DMS53 treated with DMSO at 0.1 percent for 48 hours (cell line): ENCODE data around the gene GPR141.
A peak's percentile ranks its signal among the peaks of the same experiment; 100 is the strongest.

Experiments used
- DNase-seq: peaks from one replicate; lab custom pipeline; 2025; ENCODE audit not compliant: unreplicated experiment; lab: John Stamatoyannopoulos, UW

The GPR141 gene

GRCh38 chr7:37732253-37732652, 48.7 kb downstream of the GPR141 start:
- DNase-seq = peak; percentile 59

DNA sequence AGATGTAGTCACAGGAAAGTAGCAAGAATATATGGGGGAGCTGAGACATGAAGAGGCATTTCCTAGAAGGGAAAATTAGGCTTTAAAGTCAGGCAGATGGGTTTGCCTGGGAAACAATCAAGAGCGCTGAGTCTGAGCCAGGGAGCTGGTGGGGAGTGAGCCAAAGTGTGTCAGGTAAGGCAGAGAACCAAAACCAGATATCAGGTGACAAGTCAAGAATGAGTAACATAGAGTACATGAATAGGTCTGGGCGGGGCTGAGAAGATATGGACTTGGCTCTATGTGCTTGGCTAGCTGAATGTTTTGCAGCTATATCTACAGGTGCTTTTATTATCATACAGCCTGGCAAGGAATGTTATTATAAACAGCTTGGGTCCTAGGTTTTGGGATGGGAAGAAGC, 49.3 kb downstream of the GPR141 start:
- DNase-seq = no peak

DNA sequence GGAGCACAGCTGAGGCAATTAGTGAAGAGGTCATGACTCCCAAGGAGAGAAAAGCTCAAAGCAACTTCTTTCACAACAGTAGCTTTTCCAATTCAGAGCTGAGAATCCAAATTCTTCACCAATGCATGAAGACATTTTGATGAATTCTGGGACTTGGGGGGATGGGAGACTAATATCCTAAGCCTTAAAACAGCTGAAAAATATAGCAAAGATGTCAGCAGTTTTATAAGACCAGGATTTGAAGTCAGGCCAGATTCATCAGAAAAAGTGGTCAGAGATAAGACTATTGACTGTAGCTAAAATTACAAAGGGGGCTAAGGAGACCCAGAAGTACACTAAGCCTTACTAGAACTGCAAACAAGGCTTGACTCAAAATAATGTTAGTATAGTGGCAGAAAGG, 51.6 kb downstream of the GPR141 start:
- DNase-seq = no peak

GRCh38 chr7:37738321-37738720, 54.8 kb downstream of the GPR141 start:
- DNase-seq = no peak

GRCh38 chr7:37740398-37740797, 56.8 kb downstream of the GPR141 start:
- no peak for DNase-seq

DNA sequence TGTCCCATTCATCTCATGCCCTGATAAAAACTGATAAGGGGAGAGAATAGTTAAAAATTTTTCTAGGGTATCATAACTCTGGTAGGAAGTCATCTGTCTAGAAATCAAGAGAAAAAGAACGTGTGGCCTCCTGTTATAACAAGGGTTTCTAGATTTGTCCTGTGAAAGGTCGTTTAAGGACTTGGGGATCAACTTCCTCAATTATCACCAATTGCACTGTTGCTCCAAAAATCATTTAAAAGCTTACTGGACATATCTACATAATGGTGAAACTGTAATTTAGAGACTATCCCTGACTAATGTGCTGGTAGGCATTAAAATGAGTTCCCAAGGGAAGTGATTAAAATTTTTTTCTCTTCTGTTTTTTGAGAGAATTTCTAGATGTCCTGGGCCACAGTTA, 58.2 kb downstream of the GPR141 start:
- DNase-seq = no peak

DNA sequence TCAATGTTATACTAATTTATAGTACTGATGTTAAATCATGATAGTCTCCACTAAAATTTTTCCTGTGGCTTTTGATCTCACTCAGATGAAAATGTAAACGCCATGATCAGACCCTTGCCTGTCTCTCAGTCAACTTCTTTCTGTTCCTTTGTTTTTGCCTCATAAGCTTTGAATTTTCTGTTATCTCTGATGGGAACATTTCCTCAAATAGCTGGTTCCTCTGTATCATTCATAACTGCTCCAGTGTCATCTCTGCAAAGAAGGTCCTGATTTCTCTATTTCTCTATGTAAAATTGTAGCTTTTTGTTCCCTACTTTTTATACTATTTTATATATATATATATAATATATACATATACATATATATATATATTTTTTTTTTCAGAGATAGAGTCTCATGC, 67.5 kb downstream of the GPR141 start:
- DNase-seq = no peak

- DNase-seq = no peak
Measured at GRCh38 chr7:37753398-37754050, 70.0 kb downstream of the GPR141 start.

GRCh38 chr7:37756797-37757551, 73.4 kb downstream of the GPR141 start:
- no peak for DNase-seq

- no peak for DNase-seq
Measured at GRCh38 chr7:37757563-37757962, 74.0 kb downstream of the GPR141 start.

GRCh38 chr7:37758501-37759045, 75.0 kb downstream of the GPR141 start:
- DNase-seq = no peak

GRCh38 chr7:37759526-37759925, 76.0 kb downstream of the GPR141 start:
- peak; percentile 3 for DNase-seq

DNA sequence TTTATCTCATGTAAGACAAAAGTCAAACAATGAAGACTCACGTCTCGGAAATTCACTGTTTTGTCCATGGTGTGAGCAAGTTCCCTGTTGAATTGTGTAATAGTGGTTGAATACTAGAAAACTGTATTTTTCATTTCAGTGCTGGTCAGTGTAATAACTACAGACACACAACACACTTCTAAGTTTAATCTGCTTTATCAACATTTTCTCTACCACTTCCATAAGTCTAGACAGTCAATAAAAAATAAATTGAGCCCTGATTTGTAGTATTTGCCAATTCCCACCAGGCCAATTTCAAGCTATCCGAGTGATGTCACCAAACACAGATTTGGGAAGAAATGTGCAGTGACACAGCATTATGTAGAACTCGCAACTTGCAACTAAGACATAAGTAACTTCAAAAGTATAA, 81.9 kb downstream of the GPR141 start:
- no peak for DNase-seq

DNA sequence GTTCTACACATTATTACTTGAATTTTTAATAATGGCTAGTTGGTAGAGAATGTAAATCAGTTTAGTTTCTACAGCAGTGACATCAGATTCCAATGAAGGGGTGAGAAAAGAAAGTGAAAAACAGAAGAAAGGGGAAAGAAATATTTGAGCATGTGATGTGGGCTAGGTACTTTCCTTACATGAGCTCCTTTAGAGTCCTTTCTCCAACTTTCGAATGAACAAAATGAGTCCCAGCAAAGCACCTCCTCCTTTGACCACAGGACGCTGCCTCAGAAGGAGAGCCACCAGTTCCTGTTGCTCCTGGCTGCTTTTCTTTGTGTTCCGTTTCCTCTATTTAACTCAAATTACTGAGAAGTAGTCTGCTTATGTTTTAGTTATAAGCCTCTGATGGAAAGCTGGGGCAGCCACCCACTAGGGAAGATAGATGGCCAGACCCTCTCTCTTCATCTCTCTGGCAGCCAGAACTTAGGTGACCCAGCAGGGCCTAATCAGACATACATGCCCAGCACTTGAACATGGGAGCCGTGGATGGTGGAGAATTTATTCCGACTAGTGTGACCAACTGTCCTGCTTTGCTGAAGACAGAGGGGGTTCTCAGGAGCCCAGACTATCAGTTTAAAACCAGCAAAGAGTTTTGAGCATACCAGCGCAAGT, 82.4 kb downstream of the GPR141 start:
- no peak for DNase-seq

GRCh38 chr7:37768611-37769010, 85.0 kb downstream of the GPR141 start:
- no peak for DNase-seq

DNA sequence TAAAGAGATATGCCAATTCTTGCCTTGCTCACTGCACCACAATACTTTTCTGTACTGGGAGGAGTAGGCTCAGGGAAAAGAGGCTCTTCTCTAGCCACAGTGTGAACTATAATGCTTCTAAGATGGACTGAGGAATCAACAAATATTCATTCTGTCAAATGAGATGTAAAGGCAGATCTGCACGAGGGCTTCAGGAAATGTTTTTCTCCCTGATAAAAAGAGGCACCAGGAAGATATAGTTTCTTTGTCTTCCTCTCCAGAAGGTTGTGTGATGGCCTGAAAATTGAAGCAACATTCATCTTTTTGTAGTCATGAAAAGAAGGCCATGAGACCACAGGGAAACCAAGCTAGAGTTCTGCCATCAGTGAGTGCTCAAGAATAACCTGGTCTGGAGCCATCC, 85.7 kb downstream of the GPR141 start:
- DNase-seq = no peak

- no peak for DNase-seq
Measured at GRCh38 chr7:37769726-37770125, 86.2 kb downstream of the GPR141 start.

DNA sequence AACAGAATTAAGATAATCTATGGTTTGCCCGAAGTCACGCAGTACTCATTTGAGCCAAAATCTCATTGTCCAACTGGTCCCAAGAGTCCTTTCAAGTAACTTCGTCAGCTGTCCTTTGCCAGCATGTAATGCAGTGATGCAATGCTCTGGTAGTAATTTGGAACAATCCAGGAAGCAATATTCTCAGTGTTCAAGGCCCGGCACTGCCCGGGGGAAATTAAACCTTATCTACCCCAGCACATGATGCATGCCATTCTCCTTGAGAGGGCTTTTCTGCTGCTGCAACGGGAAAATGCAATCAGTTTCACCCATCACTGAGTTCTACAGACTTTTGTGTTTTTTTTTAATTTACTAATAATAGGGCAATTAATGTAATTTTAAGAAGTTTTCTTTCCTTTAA, 87.3 kb downstream of the GPR141 start:
- DNase-seq = no peak

DNA sequence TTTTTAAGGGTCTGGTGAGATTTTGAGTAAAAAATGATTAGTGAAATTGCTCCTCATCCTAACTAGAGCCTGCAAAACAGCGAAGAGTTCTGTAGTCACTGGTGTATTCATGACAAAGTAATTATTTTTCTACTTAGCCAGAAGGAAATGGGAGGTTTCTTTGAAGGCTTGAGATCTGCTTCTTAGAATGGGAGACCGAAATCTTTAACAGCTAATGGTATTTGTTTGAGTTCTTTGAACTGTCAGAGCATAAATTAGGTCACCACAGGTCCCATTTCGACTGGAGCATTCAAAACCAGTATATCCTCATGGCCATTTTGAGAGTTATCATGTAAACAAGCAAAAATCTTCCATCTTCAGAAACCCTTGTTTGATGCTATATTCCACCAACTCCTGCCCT, 87.8 kb downstream of the GPR141 start:
- no peak for DNase-seq

DNA sequence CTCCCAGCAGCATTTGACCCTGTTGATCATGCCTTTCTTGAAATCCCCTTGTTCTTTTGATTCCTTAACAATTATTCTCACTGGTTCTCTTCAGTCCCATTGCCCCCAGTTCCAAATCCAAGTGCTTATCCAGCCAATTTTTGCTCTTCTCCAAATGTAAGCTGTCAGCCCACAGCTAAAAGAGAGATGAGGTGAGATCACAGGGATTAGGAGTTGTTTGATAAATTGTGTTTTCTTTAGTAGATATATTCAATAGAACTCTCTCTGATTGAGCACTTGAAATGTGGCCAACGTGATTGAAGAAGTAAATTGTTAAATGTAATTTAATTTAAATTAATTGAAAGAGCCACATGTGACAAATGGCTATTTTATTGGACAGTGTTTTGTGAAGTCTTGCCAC, 88.2 kb downstream of the GPR141 start:
- DNase-seq = no peak

- no peak for DNase-seq
Measured at GRCh38 chr7:37775921-37776320, 92.4 kb downstream of the GPR141 start.

GRCh38 chr7:37781156-37781555, 97.6 kb downstream of the GPR141 start:
- no peak for DNase-seq
